ENCODE measurements around the gene ZC3HAV1.

DNA sequence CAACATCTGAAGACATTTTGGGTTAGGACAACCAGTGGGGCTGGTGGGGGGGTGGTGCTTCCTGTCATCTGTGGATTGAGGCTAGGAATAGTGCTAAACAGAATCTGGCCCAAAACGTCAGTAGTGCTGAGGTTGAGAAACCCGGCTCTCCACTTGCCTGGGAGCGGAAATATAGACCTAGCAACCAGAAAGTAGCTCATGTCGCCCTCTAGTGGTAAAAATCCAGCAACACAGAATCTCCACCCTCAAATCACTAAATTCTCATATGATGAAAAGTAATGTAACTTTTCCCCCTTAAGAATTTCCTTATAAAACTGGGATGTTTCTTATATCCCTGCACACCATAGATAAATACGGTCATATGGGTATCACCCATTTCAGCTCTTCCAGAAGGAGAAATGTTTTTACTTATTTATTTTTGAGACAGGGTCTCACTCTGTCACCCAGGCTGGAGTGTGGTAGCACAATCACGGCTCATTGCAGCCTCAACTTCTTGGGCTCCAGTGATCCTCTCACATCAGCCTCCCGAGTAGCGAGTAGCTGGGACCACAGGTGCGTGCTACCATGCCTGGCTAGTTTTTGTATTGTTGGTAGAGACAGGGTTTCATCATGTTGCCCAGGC lies 34.4 kb downstream of the ZC3HAV1 start:
- TF ChIP-seq POLR2AphosphoS5 (IDR thresholded peaks at IDR 0.05; ENCODE audit: low read depth, low read length): no peak
- TF ChIP-seq, protein P1, sequence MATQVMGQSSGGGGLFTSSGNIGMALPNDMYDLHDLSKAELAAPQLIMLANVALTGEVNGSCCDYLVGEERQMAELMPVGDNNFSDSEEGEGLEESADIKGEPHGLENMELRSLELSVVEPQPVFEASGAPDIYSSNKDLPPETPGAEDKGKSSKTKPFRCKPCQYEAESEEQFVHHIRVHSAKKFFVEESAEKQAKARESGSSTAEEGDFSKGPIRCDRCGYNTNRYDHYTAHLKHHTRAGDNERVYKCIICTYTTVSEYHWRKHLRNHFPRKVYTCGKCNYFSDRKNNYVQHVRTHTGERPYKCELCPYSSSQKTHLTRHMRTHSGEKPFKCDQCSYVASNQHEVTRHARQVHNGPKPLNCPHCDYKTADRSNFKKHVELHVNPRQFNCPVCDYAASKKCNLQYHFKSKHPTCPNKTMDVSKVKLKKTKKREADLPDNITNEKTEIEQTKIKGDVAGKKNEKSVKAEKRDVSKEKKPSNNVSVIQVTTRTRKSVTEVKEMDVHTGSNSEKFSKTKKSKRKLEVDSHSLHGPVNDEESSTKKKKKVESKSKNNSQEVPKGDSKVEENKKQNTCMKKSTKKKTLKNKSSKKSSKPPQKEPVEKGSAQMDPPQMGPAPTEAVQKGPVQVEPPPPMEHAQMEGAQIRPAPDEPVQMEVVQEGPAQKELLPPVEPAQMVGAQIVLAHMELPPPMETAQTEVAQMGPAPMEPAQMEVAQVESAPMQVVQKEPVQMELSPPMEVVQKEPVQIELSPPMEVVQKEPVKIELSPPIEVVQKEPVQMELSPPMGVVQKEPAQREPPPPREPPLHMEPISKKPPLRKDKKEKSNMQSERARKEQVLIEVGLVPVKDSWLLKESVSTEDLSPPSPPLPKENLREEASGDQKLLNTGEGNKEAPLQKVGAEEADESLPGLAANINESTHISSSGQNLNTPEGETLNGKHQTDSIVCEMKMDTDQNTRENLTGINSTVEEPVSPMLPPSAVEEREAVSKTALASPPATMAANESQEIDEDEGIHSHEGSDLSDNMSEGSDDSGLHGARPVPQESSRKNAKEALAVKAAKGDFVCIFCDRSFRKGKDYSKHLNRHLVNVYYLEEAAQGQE (IDR thresholded peaks at IDR 0.05; ENCODE audit: insufficient read depth in 1 of 2, low read depth in 2 of 2, low read length in 2 of 2): no peak
- TF ChIP-seq TAF1 (IDR thresholded peaks at IDR 0.05; ENCODE audit: borderline replicate concordance, insufficient read depth, low read length): no peak
